D721Med (cell line): ENCODE results near the gene CPSF4L.

Experiments used
- DNase-seq: peaks from one replicate; pipeline ENCODE4 v3.0.0; 2011; ENCODE audit warnings: low spot score; ENCODE audit not compliant: insufficient read length
- FAIRE-seq: peaks from 2 replicates; lab custom pipeline; 2011; peaks lifted over from hg19 to GRCh38; lab: Jason Lieb, UNC
- TF ChIP-seq, protein P1 (sequence below): IDR thresholded peaks from 2 replicates; pipeline ENCODE4 v1.5.1; 2012; ENCODE audit warnings: mild to moderate bottlenecking, control low read depth; ENCODE audit not compliant: insufficient read depth; ENCODE audit errors: missing control alignments

CPSF4L gene

DNA sequence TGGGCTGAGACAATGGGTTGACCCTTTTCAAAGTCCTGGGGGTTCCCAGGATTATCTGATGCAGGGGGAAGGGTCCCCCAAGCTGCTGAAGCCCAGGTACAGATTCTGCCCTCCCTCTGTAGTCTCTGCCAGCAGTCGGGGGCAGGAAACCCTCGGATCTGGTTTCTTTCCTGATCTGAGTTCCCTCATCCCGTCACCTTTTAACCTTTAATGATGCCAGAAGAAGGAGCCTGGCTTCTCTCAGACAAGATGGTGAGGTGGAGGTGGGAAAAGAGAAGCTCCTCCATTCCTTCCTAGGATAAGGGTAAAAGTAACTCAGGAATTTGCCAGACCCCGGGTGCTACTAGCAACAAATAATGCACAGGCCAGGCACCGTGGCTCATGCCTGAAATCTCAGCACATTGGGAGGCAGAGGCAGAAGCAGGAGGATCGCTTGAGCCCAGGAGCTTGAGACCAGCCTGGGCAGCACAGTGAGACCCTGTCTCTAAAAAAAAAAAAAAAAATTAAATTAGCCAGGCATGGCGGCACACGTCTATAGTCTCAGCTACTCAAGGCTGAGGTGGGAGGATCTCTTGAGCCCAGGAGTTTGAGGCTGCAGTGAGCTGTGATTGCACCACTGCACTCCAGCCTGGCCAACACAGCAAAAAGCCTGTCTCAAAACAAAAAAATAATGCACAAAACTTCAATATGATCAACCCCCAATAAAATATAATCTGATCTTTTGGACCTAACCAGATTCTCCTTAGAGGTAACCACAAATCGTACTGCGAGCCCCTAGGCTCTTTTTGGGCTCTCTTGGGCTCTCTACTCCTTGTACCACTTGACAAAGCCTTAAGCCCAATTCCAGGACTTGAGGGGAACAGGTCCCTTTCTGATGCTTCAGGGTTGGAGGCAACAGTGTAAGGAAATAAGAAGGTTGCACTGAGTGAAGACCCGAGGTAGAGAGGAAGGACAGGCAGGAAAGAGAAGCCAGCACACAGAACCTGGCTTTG, 44.5 kb upstream of the CPSF4L start:
- DNase-seq (no peak), FAIRE-seq (no peak)
- TF ChIP-seq, protein P1, sequence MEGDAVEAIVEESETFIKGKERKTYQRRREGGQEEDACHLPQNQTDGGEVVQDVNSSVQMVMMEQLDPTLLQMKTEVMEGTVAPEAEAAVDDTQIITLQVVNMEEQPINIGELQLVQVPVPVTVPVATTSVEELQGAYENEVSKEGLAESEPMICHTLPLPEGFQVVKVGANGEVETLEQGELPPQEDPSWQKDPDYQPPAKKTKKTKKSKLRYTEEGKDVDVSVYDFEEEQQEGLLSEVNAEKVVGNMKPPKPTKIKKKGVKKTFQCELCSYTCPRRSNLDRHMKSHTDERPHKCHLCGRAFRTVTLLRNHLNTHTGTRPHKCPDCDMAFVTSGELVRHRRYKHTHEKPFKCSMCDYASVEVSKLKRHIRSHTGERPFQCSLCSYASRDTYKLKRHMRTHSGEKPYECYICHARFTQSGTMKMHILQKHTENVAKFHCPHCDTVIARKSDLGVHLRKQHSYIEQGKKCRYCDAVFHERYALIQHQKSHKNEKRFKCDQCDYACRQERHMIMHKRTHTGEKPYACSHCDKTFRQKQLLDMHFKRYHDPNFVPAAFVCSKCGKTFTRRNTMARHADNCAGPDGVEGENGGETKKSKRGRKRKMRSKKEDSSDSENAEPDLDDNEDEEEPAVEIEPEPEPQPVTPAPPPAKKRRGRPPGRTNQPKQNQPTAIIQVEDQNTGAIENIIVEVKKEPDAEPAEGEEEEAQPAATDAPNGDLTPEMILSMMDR = no peak

DNA sequence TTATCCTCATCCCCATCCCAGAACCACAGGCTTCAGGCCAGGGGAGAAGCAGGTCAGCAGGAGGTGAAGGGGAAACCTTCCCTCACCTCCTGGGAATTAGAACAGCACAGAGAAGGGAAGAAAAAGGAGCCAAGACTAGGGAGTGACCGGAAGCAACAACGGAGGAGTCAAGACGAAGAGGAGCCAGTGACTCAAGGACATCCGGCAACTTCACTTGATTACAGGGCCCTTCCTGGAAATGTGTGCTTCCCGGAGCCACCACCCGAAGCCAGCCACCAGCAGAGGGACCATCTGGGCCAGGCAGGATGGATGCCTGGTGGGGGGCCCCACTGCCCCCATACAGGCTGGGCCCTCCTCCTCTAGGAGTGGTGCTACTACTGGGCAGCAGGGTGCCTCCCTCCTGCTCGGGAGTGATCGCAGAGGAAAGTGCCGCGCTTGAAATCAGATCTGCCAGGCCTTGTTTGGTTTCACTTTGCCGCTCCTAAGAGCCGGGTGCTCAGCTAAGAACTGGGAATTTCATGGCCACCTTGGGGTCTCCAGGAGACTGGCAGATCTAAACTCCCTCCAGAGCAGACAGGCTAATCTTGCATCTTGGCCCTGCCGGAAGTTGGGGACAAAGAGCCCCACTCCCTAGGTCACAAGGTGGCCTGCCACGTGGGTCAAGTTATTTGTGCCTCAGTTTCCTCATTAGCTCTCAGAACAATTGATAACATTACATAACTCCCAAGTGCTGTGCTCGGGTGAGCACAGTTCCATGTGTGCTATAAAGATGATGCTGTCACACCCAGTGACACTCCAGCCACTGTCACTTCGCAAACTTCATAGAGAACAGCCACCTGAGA, 43.5 kb upstream of the CPSF4L start:
- DNase-seq (no peak), FAIRE-seq (no peak)
- TF ChIP-seq, protein P1 = no peak

DNA sequence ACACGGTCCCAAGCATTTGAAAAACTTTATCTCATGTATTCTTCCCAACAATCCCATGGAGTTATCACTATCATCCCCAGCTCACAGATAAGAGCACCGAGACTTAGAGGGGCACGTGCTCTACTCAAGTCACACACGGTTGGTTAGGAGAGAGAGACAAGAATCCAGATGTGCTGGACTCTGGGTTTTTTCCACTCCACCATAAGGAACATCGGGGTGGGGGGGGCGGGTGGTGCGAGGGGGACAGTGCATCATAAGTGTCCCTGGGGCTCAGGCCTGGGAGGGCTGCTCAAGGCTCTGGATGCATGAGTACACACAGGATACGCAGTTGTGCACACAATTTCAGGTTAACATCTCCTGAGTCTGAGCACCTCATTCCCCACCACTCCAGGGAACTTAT, 42.8 kb upstream of the CPSF4L start:
- DNase-seq (no peak), FAIRE-seq (no peak)
- TF ChIP-seq, protein P1 = no peak

DNA sequence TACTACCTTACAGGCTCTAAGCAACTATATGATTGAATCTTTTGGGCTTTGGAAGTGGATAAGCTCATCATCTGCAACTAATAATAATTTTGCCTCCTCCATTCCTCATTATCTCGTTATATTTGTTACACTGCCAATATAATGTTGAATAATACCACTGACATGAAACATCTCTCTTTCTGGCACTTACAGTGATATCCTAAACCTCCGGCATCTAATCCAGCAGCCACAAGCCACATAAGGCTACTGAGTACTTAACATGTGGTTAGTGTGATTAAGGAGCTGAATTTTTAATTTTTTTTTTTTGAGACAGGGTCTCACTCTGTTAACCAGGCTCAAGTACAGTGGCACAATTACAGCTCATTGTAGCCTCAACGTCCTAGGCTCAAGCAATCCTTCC, 40.5 kb upstream of the CPSF4L start:
- DNase-seq (no peak), FAIRE-seq (no peak)
- TF ChIP-seq, protein P1 = no peak

DNA sequence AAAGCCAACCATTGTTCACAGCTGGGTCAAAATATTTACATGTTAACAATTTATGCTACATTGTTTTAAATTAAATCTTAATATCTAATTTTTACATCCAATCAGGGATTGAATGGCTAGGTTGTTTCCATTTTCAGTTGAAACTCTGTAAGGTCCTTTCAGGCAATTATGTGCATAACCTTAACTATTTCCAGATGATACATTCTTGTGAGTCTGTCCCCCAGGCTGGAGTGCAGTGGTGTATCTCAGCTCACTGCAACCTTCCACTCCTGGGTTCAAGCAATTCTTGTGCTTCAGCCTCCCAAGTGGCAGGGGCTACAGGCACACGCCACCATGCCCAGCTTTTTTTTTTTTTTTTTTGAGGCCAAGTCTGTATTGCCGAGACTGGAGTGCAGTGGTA, 39.7 kb upstream of the CPSF4L start:
- TF ChIP-seq, protein P1 = no peak
- DNase-seq (no peak), FAIRE-seq (no peak)

DNA sequence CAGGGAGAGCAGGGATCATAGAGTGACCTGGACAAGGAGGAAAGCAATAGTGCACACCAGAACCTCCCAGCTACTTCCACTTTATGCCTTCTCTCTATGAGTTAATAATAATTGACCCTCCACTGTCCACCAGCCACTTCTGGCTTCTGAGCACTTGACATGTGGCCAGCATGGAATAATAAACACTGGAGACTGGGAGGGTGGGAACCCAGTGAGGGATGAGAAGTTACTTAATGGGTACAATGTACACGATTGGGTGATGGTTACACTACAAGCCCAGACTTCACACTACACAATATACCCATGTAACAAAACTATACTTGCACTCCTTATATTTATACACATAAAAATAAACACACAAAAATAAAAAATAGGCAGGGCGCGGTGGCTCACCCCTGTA, 38.7 kb upstream of the CPSF4L start:
- TF ChIP-seq, protein P1 = no peak
- DNase-seq (no peak), FAIRE-seq (no peak)
